ENCODE results near the gene AGBL4. TPM values are rescaled to one million over a fixed set of nuclear protein-coding genes. Genes with fewer than 3 reads are reported as not detected.

The AGBL4 gene
- total and polyA plus RNA-seq, 2 experiments from 2014 or later, result not detected

DNA sequence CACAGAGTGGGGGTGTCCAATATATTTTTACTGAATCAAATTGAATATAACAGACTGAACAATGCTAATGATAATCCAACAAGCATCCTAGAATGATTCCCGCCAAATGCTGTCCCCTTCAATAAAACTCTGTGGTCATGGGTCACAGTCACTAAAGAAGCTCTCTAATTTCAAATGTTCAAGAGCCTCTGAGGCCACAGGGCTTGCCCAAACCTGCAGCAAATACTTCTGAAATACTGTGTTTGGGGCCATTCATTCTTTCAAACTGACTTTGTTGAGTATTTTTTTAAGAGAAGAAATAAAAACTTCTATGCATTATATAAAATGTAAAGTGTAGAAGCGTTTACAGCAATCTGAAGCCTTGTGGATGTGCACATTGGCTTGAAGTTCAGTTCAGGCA is 1239.5 kb downstream of the AGBL4 start:
- no peaks in the 10 kb centered on the region for H3F3A ChIP-seq (ENCODE audit: insufficient read depth)
- no peak overlapping the region for H3K4me2 ChIP-seq (ENCODE audit: unreplicated experiment)
- H3K27me3 ChIP-seq (replicated peaks; ENCODE audit: insufficient read depth), result no peaks in the 10 kb centered on the region; the same call in none of the 2 replicates
- TF ChIP-seq EZH2 (IDR thresholded peaks at IDR 0.05; ENCODE audit: insufficient read depth, poor library complexity, severe bottlenecking), result no peak
- no peak for TF ChIP-seq EZH2phosphoT487 (IDR thresholded peaks at IDR 0.05; ENCODE audit: insufficient read depth, low read depth)
- H3K4me3 ChIP-seq, result no peak overlapping the region
- H3K36me3 ChIP-seq (ENCODE audit: low read depth), result no peaks in the 10 kb centered on the region
- in situ Hi-C loops (cut with MboI), result no loop called here
- H4K20me1 ChIP-seq (ENCODE audit: insufficient read depth), result no peaks in the 10 kb centered on the region
- no peaks in the 10 kb centered on the region for H3K9me3 ChIP-seq (ENCODE audit: low read depth)
- WGBS, 2 experiments (ENCODE audit: low coverage in 1 of 2, low lambda C conversion rate in 2 of 2, missing lambda C conversion rate in 2 of 2), result 27 to 31% methylated on average over 2 of the region's 2 CpGs
- DNase-seq, result no peak
- no peak overlapping the region for H2AFZ ChIP-seq
- H3K27ac ChIP-seq, result no peak overlapping the region
- no peaks in the 10 kb centered on the region for H3K4me1 ChIP-seq (ENCODE audit: insufficient read depth)
- no peaks in the 10 kb centered on the region for H3K79me2 ChIP-seq (ENCODE audit: insufficient read depth)
- H3K9me2 ChIP-seq (ENCODE audit: insufficient read depth), result no peaks in the 10 kb centered on the region
- H3K9ac ChIP-seq, result no peak overlapping the region

- no peaks in the 10 kb centered on the region for H3K36me3 ChIP-seq (ENCODE audit: low read depth)
- H3K4me3 ChIP-seq, result peak overlapping the region; percentile 41; the same call in 1 of the 2 replicates
- peak; percentile 25 for DNase-seq
- no peaks in the 10 kb centered on the region for H4K20me1 ChIP-seq (ENCODE audit: insufficient read depth)
- TF ChIP-seq EZH2phosphoT487 (IDR thresholded peaks at IDR 0.05; ENCODE audit: insufficient read depth, low read depth), result no peak
- TF ChIP-seq EZH2 (IDR thresholded peaks at IDR 0.05; ENCODE audit: insufficient read depth, poor library complexity, severe bottlenecking), result no peak
- in situ Hi-C loops (cut with MboI), result no loop called here
- H2AFZ ChIP-seq, result no peak overlapping the region
- no peak overlapping the region for H3K27ac ChIP-seq
- no peaks in the 10 kb centered on the region for H3K9me3 ChIP-seq (ENCODE audit: low read depth)
- no peaks in the 10 kb centered on the region for H3K9me2 ChIP-seq (ENCODE audit: insufficient read depth)
- WGBS, 2 experiments (ENCODE audit: low coverage in 1 of 2, low lambda C conversion rate in 2 of 2, missing lambda C conversion rate in 2 of 2), result 4 to 9% methylated on average over 13 to 17 of the region's 17 CpGs
- peaks cover 37% of the 10 kb centered on the region for H3K27me3 ChIP-seq (replicated peaks; ENCODE audit: insufficient read depth)
- H3K79me2 ChIP-seq (ENCODE audit: insufficient read depth), result no peaks in the 10 kb centered on the region
- no peaks in the 10 kb centered on the region for H3F3A ChIP-seq (ENCODE audit: insufficient read depth)
- no peak overlapping the region for H3K9ac ChIP-seq
- H3K4me1 ChIP-seq (ENCODE audit: insufficient read depth), result no peaks in the 10 kb centered on the region
- H3K4me2 ChIP-seq (ENCODE audit: unreplicated experiment), result no peak overlapping the region
Measured at GRCh38 chr1:48777219-48777895, 1246.4 kb downstream of the AGBL4 start.

- Histone ChIP-seq H3K9me2 (ENCODE audit: insufficient read depth) (no peaks in the 10 kb centered on the region), H4K20me1 (ENCODE audit: insufficient read depth) (no peaks in the 10 kb centered on the region), H3F3A (ENCODE audit: insufficient read depth) (no peaks in the 10 kb centered on the region), H3K4me1 (ENCODE audit: insufficient read depth) (no peaks in the 10 kb centered on the region), H3K27ac (no peak within 1 kb of the TSS), H3K4me3 (peak within 1 kb of the TSS; percentile 41), H3K4me2 (ENCODE audit: unreplicated experiment) (no peak within 1 kb of the TSS), H3K79me2 (ENCODE audit: insufficient read depth) (no peaks in the 10 kb centered on the region), H2AFZ (no peak within 1 kb of the TSS), H3K9ac (no peak within 1 kb of the TSS), H3K36me3 (ENCODE audit: low read depth) (no peaks in the 10 kb centered on the region), H3K9me3 (ENCODE audit: low read depth) (no peaks in the 10 kb centered on the region), H3K27me3 (replicated peaks; ENCODE audit: insufficient read depth) (peaks cover 42% of the 10 kb centered on the region)
- in situ Hi-C loops (cut with MboI), result no loop called here
- DNase-seq, result peak; percentile 30
- TF ChIP-seq EZH2 (IDR thresholded peaks at IDR 0.05; ENCODE audit: insufficient read depth, poor library complexity, severe bottlenecking), result no peak
- no peak for TF ChIP-seq EZH2phosphoT487 (IDR thresholded peaks at IDR 0.05; ENCODE audit: insufficient read depth, low read depth)
- WGBS, 2 experiments (ENCODE audit: low coverage in 1 of 2, low lambda C conversion rate in 2 of 2, missing lambda C conversion rate in 2 of 2), result 3 to 4% methylated on average over 37 to 50 of the region's 73 CpGs
Measured at GRCh38 chr1:48776393-48777218, 1247.1 kb downstream of the AGBL4 start, which contains the start of gene BEND5. TSS of gene BEND5 (minus strand) at chr1:48776891. CDS start at chr1:48776831, 60 bp downstream.

GRCh38 chr1:48775831-48776392 is 1247.8 kb downstream of the AGBL4 start:
- TF ChIP-seq EZH2phosphoT487 (IDR thresholded peaks at IDR 0.05; ENCODE audit: insufficient read depth, low read depth), result no peak
- no peak for TF ChIP-seq EZH2 (IDR thresholded peaks at IDR 0.05; ENCODE audit: insufficient read depth, poor library complexity, severe bottlenecking)
- H3K9ac ChIP-seq, result no peak overlapping the region
- 0 out of 2 replicates have a peak overlapping the region, but pooled peaks have one; percentile 41 for H3K4me3 ChIP-seq
- no peaks in the 10 kb centered on the region for H4K20me1 ChIP-seq (ENCODE audit: insufficient read depth)
- peaks cover 46% of the 10 kb centered on the region for H3K27me3 ChIP-seq (replicated peaks; ENCODE audit: insufficient read depth)
- H3F3A ChIP-seq (ENCODE audit: insufficient read depth), result no peaks in the 10 kb centered on the region
- in situ Hi-C loops (cut with MboI), result no loop called here
- no peak overlapping the region for H3K4me2 ChIP-seq (ENCODE audit: unreplicated experiment)
- no peak overlapping the region for H3K27ac ChIP-seq
- H3K4me1 ChIP-seq (ENCODE audit: insufficient read depth), result no peaks in the 10 kb centered on the region
- H3K36me3 ChIP-seq (ENCODE audit: low read depth), result no peaks in the 10 kb centered on the region
- 2 to 10% methylated on average over 6 to 7 of the region's 7 CpGs for WGBS, 2 experiments (ENCODE audit: low coverage in 1 of 2, low lambda C conversion rate in 2 of 2, missing lambda C conversion rate in 2 of 2)
- no peak for DNase-seq
- H3K9me3 ChIP-seq (ENCODE audit: low read depth), result no peaks in the 10 kb centered on the region
- no peaks in the 10 kb centered on the region for H3K9me2 ChIP-seq (ENCODE audit: insufficient read depth)
- H3K79me2 ChIP-seq (ENCODE audit: insufficient read depth), result no peaks in the 10 kb centered on the region
- H2AFZ ChIP-seq, result no peak overlapping the region

All from GM23248 (cell line).